EH (cell line): ENCODE results near the gene PFDN1.
"Not testable (repeated sequence)": the region's sequence is repeated elsewhere in the genome, so short reads cannot be mapped to it uniquely, and the experiment has no call there.

ENCODE experiments used
- DNase-seq: peaks from one replicate; pipeline ENCODE4 v3.0.0-alpha.2; 2015; ENCODE audit warnings: low read depth

PFDN1 gene

GRCh38 chr5:140302786-140303639, at the start of gene PFDN1:
TSS of gene PFDN1 (minus strand) at chr5:140303101. CDS start at chr5:140303073, 28 bp downstream.
- peak; percentile 97 for DNase-seq

- peak; percentile 76 for DNase-seq
These were observed 48.9 kb upstream of the PFDN1 start for GRCh38 chr5:140351609-140352334.

GRCh38 chr5:140349244-140349643, 46.3 kb upstream of the PFDN1 start:
- DNase-seq: peak; percentile 56

GRCh38 chr5:140348104-140348503, 45.2 kb upstream of the PFDN1 start:
- no peak for DNase-seq

- DNase-seq: no peak
These were observed 44.5 kb upstream of the PFDN1 start for GRCh38 chr5:140347360-140347759.

GRCh38 chr5:140346348-140347221, 43.7 kb upstream of the PFDN1 start, which contains the start of gene HBEGF:
TSS of gene HBEGF (minus strand) at chr5:140346603. CDS start at chr5:140346328, 275 bp downstream.
- peak; percentile 78 for DNase-seq

GRCh38 chr5:140345919-140346347, 43.0 kb upstream of the PFDN1 start:
- peak; percentile 73 for DNase-seq

GRCh38 chr5:140344683-140345423, 42.0 kb upstream of the PFDN1 start:
- peak; percentile 51 for DNase-seq

- DNase-seq: not testable (repeated sequence)
These were observed 40.9 kb upstream of the PFDN1 start for GRCh38 chr5:140343849-140344248.

GRCh38 chr5:140342896-140343295, 40.0 kb upstream of the PFDN1 start:
- DNase-seq: no peak

- DNase-seq: no peak
These were observed 39.4 kb upstream of the PFDN1 start for GRCh38 chr5:140342287-140342686.

GRCh38 chr5:140341591-140341990, 38.7 kb upstream of the PFDN1 start:
- DNase-seq: no peak

- DNase-seq: no peak
These were observed 37.8 kb upstream of the PFDN1 start for GRCh38 chr5:140340605-140341121.

- no peak for DNase-seq
These were observed 36.7 kb upstream of the PFDN1 start for GRCh38 chr5:140339636-140340035.

GRCh38 chr5:140338908-140339307, 36.0 kb upstream of the PFDN1 start:
- no peak for DNase-seq

- DNase-seq: peak; percentile 40
These were observed 35.4 kb upstream of the PFDN1 start for GRCh38 chr5:140338336-140338735.

- DNase-seq: no peak
These were observed 35.0 kb upstream of the PFDN1 start for GRCh38 chr5:140337880-140338279.

- DNase-seq: peak; percentile 29
These were observed 33.5 kb upstream of the PFDN1 start for GRCh38 chr5:140336388-140336787.

GRCh38 chr5:140331638-140332037, 28.7 kb upstream of the PFDN1 start:
- no peak for DNase-seq

- peak; percentile 31 for DNase-seq
These were observed 27.0 kb upstream of the PFDN1 start for GRCh38 chr5:140329739-140330481.
